ENCODE results near the gene TP53BP1. TPM values are rescaled to one million over a fixed set of nuclear protein-coding genes. Genes with fewer than 3 reads are reported as not detected.

The TP53BP1 gene
- total and polyA plus RNA-seq, 2 of the 13 experiments (the other 11 are each of a cell fraction or from before 2014, with no cell fraction given) = 17.1 to 17.4 TPM

DNA sequence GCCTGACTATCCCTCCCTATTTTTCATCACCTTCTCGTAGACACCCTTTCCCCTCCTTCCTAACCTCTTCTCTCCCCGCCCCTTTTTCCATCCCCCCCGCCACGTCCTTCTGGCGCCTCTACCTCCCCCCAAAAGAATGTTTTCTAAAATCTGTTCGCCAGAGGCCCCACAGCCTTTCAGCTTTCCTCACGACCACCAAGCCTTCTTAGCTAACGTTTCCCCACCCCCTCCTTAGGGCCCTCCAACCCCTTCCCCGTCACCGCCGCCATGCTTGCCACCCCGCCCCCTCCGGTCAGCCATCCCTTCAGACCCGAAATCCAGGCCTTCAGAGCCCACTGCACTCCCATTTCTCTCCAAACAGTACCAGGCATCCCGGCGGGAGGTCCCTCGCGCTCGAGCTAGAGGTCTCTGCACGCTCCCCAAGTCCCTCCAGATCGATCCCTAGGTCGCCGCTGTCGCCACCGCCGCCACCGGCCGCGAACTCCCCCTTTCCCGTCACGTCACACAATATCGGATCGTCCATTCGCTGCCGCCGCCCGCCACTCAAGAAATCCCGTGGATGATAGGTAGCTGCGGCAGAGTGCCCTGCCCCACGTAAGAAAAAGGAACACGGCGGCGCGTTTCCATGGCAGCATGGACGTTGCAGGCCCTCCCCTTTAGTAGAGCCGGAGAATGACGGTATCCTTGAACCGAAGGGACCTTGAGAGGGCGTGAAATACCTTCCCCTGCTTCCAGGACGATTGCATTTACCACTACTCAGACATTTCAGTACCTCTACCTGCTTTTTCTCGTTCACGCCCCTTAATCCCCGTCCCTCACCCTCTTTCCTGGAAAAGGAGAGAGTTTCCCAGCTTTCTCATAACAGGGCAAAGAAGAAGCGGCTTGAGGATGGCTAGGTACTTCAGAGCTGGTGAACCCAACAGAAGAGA, at the start of gene TP53BP1 (continued):
- TF ChIP-seq ZNF644 (CRISPR knock-in tag; IDR thresholded peaks at IDR 0.05; ENCODE audit: low read depth) (no peak), DNMT3B (CRISPR knock-in tag; conservative IDR thresholded peaks at IDR 0.05) (no peak), NBN (conservative IDR thresholded peaks at IDR 0.05) (no peak), RCOR2 (CRISPR knock-in tag; IDR thresholded peaks at IDR 0.05) (no peak), ZSCAN12 (CRISPR knock-in tag; IDR thresholded peaks at IDR 0.05) (no peak), ZNF598 (CRISPR knock-in tag; IDR thresholded peaks at IDR 0.05; ENCODE audit: borderline replicate concordance) (no peak), CCDC6 (CRISPR knock-in tag; IDR thresholded peaks at IDR 0.05) (no peak), MTA1 (CRISPR knock-in tag; IDR thresholded peaks at IDR 0.05; ENCODE audit: borderline replicate concordance) (no peak), HDAC1 (CRISPR knock-in tag; IDR thresholded peaks at IDR 0.05) (peak; percentile 69), AGO1 (IDR thresholded peaks at IDR 0.05; ENCODE audit: low read depth, low read length, poor library complexity, severe bottlenecking) (no peak), ZNF746 (CRISPR knock-in tag; IDR thresholded peaks at IDR 0.05) (no peak), ZNF709 (CRISPR knock-in tag; IDR thresholded peaks at IDR 0.05) (no peak), ZSCAN20 (CRISPR knock-in tag; IDR thresholded peaks at IDR 0.05; ENCODE audit: borderline replicate concordance) (no peak), MIXL1 (CRISPR knock-in tag; IDR thresholded peaks at IDR 0.05) (no peak), FOXK1 (CRISPR knock-in tag; IDR thresholded peaks at IDR 0.05; ENCODE audit: borderline replicate concordance, low read depth) (no peak), MYC (CRISPR knock-in tag; IDR thresholded peaks at IDR 0.05; ENCODE audit: borderline replicate concordance) (no peak), RXRA (CRISPR knock-in tag; IDR thresholded peaks at IDR 0.05) (peak; percentile 44), NFRKB (IDR thresholded peaks at IDR 0.05) (no peak), HDAC2 (CRISPR knock-in tag; IDR thresholded peaks at IDR 0.05) (0 out of 2 replicates have a peak, but pooled peaks have one; percentile 15)
- TF ChIP-seq, protein P1, sequence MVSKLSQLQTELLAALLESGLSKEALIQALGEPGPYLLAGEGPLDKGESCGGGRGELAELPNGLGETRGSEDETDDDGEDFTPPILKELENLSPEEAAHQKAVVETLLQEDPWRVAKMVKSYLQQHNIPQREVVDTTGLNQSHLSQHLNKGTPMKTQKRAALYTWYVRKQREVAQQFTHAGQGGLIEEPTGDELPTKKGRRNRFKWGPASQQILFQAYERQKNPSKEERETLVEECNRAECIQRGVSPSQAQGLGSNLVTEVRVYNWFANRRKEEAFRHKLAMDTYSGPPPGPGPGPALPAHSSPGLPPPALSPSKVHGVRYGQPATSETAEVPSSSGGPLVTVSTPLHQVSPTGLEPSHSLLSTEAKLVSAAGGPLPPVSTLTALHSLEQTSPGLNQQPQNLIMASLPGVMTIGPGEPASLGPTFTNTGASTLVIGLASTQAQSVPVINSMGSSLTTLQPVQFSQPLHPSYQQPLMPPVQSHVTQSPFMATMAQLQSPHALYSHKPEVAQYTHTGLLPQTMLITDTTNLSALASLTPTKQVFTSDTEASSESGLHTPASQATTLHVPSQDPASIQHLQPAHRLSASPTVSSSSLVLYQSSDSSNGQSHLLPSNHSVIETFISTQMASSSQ (IDR thresholded peaks at IDR 0.05; ENCODE audit: low read depth) = no peak
- TF ChIP-seq, protein P1 (CRISPR knock-in tag; IDR thresholded peaks at IDR 0.05; ENCODE audit: borderline replicate concordance) = no peak
- TF ChIP-seq, protein P2, sequence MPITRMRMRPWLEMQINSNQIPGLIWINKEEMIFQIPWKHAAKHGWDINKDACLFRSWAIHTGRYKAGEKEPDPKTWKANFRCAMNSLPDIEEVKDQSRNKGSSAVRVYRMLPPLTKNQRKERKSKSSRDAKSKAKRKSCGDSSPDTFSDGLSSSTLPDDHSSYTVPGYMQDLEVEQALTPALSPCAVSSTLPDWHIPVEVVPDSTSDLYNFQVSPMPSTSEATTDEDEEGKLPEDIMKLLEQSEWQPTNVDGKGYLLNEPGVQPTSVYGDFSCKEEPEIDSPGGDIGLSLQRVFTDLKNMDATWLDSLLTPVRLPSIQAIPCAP (CRISPR knock-in tag; IDR thresholded peaks at IDR 0.05; ENCODE audit: low read depth) = no peak
- TF ChIP-seq, protein P3, sequence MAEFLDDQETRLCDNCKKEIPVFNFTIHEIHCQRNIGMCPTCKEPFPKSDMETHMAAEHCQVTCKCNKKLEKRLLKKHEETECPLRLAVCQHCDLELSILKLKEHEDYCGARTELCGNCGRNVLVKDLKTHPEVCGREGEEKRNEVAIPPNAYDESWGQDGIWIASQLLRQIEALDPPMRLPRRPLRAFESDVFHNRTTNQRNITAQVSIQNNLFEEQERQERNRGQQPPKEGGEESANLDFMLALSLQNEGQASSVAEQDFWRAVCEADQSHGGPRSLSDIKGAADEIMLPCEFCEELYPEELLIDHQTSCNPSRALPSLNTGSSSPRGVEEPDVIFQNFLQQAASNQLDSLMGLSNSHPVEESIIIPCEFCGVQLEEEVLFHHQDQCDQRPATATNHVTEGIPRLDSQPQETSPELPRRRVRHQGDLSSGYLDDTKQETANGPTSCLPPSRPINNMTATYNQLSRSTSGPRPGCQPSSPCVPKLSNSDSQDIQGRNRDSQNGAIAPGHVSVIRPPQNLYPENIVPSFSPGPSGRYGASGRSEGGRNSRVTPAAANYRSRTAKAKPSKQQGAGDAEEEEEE (CRISPR knock-in tag; IDR thresholded peaks at IDR 0.05; ENCODE audit: borderline replicate concordance) = no peak
- TF ChIP-seq, protein P4, sequence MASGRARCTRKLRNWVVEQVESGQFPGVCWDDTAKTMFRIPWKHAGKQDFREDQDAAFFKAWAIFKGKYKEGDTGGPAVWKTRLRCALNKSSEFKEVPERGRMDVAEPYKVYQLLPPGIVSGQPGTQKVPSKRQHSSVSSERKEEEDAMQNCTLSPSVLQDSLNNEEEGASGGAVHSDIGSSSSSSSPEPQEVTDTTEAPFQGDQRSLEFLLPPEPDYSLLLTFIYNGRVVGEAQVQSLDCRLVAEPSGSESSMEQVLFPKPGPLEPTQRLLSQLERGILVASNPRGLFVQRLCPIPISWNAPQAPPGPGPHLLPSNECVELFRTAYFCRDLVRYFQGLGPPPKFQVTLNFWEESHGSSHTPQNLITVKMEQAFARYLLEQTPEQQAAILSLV (CRISPR knock-in tag; IDR thresholded peaks at IDR 0.05; ENCODE audit: borderline replicate concordance) = peak; percentile 56; the same call in 1 of the 2 replicates

Data from HepG2 (cell line).